ENCODE data around the gene KRTAP10-7.
"Not testable (repeated sequence)": the region's sequence is repeated elsewhere in the genome, so short reads cannot be mapped to it uniquely, and the experiment has no call there.

KRTAP10-7 gene

DNA sequence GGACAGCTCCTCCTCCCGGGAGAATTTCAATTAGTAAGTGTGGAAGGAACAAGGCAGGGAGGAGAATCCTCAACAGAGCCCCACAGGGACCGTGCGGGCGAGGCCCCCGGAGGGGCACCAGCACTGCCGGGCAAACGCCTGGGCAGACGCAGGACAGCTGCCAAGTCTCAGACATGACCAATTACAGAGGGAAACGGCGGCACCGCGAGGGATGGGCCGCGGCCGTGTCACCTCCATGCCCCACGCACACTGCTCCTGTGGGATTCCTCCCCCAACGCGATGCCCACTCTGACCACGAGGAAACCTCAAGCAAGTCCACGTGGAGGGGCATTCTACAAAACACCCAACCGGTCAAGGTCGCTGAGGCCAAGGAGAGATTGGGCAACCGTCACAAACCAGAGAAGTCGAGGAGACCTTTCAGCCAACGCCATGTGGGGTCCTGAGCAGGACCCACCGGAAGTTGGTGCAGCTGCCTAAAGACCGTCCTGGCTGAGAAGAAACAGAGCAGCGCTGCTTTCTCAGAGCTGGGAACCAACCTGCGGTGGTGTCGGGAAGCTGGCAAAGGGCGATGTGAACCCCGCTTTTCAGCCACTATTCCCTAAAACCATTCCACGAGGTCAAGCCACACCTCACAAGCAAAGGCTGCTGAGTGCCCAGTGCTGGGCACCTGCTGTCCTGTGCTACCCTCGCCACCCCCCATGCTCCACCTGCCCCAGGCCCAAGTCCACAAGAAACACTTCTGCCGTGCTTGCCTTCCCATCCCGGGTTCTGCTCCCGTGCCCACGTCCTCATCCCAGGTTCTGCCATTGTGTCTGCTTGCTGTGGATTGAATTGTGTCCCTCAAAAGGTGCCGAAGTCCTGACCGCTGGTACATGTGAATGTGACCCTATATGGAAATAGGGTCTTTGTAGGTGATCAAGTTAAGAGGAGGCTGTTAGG is 28.3 kb upstream of the KRTAP10-7 start:
- DNase-seq = no peak

- DNase-seq = no peak
These were observed 27.3 kb upstream of the KRTAP10-7 start for GRCh38 chr21:44572959-44573583.

GRCh38 chr21:44573630-44574456 is 26.6 kb upstream of the KRTAP10-7 start, which contains the start of gene KRTAP10-4:
TSS of gene KRTAP10-4 (plus strand) at chr21:44573729. CDS start at chr21:44573759, 30 bp downstream.
- DNase-seq = not testable (repeated sequence)

GRCh38 chr21:44574457-44575306 is 25.7 kb upstream of the KRTAP10-7 start:
- no peak for DNase-seq

DNA sequence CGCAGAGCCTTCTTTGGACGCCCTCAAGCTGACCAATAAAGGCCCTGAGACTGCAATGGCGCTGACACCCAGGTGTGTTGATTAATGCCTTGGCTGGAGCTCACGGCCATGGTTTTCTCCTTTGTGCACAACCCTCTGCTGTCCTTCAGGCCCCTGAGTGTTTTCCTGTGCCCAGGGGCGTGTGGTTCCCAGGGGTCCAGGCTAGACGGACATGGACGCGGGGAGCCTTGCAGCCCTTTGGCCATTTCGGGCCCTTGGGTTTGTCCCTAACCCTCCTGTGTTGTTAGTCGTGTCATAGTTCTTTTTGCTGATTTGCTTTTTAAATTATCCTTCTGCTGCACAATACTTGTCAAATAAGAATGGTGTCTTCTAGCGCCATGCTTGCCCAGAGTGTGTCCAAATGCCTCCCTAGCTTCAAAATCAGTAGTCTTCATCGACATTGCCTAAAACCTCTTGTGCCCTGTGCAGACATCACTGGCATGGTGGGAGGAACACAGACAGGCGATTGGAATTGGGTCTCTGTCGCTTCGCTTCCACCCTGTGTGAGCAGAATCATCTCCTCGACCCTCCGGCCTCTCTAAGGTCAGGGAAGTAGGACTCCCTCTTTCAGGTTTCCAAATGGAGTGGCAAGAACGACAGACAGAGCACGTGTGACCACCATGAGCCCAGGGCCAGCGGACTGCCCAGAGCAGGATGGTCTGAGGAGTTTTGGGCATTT is 24.9 kb upstream of the KRTAP10-7 start:
- no peak for DNase-seq

- no peak for DNase-seq
These were observed 24.4 kb upstream of the KRTAP10-7 start for GRCh38 chr21:44576025-44576420.

- no peak for DNase-seq
These were observed 21.9 kb upstream of the KRTAP10-7 start for GRCh38 chr21:44578371-44579055.

DNA sequence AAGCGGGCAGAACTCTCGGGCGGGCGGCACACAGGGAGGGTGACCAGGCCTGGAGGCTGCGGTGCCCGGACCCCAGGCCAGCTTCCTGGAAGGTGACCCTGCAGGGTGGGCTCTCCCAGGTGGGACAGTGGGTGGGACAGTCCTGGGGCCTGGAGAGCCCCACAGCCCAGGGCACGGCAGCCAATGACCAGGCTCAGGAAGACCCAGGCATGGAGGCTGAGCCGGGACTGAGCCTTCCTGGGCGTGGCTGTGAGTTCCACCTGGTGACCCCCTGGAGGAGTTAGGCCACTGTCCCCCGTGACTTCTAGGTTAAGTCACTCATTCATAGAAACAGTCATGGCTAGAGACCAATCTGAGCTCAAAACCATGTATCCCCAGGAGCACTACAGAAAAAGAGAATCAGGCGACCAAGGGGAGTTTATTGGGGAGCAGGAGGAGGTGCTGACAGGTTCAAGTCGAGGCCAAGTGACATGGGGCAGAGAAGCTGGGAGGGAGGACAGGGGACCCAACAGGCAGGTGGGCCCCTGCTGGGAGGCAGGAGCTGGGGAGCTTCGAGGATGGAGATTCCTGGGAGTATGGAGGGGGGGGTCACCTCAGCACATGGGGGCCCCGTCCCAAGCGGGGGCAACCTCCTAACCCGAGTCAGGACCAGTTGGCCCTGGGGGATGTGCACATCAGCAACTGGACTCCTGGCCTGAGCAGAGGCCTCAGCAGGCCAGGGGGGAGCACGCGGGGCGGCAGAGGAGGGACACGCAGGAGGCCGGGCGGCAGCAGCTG is 21.2 kb upstream of the KRTAP10-7 start:
- DNase-seq = no peak

- no peak for DNase-seq
These were observed 20.6 kb upstream of the KRTAP10-7 start for GRCh38 chr21:44579833-44580144.

- not testable (repeated sequence) for DNase-seq
These were observed 20.1 kb upstream of the KRTAP10-7 start, which contains the start of gene KRTAP10-5 for GRCh38 chr21:44580231-44580821. TSS of gene KRTAP10-5 (minus strand) at chr21:44580604. CDS start at chr21:44580578, 26 bp downstream.

GRCh38 chr21:44581158-44581557 is 19.2 kb upstream of the KRTAP10-7 start:
- no peak for DNase-seq

DNA sequence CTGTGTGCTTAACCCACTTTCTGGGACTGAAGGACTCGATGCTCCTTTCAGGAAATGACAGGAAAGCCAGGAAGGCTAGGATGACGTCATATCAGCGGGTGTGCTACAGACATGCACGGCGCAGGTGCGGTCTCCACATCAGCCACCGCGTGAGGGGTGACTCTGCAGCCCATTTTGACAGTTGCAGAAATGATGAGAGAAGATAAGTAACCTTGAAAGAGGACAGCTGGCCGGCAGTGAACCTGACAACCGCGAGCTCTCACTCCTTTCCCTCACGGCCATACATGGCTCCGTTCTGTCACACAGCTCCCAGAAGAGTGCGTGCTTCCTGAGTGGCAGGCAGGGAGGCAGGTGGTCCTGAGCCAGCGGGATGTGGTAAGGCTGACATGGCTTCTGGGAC is 18.3 kb upstream of the KRTAP10-7 start:
- DNase-seq = no peak

DNA sequence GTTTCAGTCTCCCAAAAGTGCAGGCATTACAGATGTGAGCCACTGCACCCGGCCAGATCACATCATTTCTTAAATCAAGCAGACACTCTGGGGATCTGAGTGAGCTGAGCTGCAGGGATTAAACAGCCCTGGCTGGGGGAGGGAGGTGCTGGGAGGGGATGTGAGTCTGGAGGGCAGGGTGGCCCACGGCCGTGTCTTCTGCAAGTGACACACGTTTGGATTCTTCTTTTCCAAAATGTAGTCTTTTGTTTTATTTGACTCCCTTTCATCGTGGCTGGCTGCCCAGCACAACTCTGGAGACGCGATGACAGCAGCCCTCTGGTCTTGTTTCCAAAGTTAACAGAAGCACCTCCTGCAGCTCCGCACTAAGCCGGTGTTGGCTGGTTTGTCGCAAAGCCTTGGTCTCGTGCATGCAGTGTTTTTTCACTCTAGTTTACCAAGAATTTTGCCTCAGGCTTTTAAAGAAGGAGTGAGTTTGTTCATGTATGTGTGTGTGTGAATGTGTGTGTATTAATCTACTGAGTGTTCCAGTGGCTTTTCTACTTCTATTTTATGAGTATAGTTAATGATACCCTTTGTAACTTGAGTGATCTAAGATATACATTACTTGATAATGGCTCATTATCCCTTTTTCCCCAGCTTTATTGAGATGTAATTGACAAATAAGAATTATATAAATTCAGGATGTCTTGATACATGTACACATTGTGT is 17.2 kb upstream of the KRTAP10-7 start:
- DNase-seq = no peak

- DNase-seq = no peak
These were observed 16.6 kb upstream of the KRTAP10-7 start for GRCh38 chr21:44583800-44584147.

GRCh38 chr21:44585892-44586291 is 14.5 kb upstream of the KRTAP10-7 start:
- DNase-seq = no peak

GRCh38 chr21:44589094-44589493 is 11.3 kb upstream of the KRTAP10-7 start:
- DNase-seq = no peak

DNA sequence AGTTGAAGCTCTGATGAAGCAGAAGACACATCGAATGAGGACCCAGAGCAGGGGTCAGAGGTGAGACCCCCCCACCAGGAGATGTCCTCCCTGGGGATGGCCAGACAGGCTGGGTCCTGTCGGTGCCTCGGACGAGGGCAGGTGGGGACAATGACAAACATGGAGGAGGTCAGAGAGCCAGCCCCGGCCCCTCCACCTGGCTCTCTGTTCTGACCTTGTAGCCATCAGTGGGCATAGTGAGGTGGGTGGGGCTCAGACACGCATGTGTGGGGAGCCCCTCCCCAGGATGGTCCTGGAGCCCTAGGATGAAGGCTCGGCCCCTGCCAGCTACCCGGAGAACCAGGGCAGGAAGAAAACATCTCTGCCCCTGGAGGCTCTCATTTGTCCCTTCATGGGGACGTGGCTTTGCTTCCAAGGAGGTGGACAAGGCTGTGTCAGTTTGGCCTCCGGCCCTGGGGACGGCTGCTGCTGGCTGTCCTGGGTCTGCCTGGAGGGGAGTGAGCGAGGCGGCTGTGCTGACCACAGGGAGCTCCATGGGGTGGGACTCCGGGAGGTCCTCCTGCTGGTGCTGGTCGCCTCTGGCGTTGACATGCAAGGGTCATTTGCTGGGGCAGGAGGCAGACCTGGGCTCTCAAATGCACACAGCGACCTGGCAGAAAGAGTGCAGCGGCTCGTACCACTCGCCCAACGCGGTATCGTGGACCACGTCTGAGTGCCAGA is 10.7 kb upstream of the KRTAP10-7 start:
- DNase-seq = no peak

DNA sequence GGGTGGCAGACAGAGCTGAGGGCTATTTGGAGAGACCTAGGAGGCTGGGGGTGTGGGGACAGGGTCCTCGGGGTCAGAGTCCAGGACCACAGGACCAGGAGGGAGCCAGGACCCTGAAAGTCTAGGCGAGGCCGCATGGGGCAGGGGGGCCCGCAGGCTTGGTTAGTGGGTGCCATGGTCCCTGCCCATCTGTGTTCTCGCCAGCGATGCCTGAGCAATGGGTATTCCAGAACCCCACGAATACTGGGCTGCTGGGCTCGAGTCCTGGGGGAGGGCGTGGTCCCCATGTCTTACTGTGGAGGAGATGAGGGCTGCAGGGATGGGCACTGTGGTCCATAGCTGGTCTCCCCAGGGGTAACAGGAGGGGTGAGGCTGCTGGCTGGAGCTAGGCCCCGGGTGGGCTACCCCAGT is 10.1 kb upstream of the KRTAP10-7 start:
- no peak for DNase-seq

Measured in cerebellar nuclear complex (tissue), 1 donor.